DLD1 (cell line): Measurements from ENCODE around the gene FNTB.

Experiments
- in situ Hi-C: cut with HindIII; loops from 2 replicates; pipeline ENCODE4 v1.10.0; 2017; ENCODE audit warnings: low sequenced_read_pairs

The FNTB gene

DNA sequence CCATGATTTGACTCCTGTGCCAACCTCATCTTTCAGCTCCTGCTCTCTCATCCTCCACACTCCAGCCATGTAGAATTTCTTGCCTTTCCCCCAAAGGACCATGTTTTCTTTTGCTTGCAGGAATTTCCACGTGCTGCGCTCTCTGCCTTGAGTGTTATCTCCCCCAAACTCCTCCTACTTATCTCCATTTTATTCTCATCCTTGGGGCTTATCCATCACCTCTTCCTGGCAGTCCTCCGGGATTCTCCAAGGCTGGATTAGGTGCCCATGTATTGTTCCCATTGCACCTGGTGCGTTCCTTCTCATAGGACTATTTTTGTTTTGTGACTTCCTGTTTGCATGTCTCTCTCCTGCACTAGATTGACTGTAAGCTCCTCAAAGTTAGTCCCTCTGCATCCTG is 122.7 kb downstream of the FNTB start:
- in situ Hi-C loops = no loop called here

DNA sequence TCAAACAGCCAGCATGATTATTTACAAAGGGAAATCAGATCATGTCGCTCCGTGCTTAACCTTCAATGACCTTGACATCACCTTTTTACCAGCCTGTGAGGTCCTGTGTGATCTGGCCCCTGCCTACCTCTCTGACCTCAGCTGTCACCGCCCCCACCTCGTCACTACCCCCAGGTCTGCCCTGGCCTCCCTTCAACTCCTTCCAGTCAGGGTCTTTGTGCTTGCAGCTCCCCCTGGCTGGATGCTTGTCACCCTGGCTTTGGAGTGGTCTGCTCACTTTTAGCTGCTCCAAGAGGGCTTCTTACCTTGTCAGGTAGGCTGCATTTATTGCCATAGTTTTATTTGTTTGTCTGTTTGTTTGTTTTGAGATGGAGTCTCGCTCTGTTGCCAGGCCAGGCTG is 123.8 kb downstream of the FNTB start:
- in situ Hi-C loops = no loop called here
